IPS-18c (cell line): Measurements from ENCODE around the gene ADNP.

Experiments
- H3K4me3 ChIP-seq: 2 replicates; pipeline ENCODE4 v1.7.0; 2013; ENCODE audit warnings: low read depth, mild to moderate bottlenecking, low read length, moderate library complexity; ENCODE audit not compliant: insufficient read depth
- H3K9me3 ChIP-seq: one replicate; pipeline ENCODE4 v1.6.1; 2013; ENCODE audit warnings: mild to moderate bottlenecking, low read length, moderate library complexity; ENCODE audit not compliant: control insufficient read depth, insufficient read depth

ADNP gene

DNA sequence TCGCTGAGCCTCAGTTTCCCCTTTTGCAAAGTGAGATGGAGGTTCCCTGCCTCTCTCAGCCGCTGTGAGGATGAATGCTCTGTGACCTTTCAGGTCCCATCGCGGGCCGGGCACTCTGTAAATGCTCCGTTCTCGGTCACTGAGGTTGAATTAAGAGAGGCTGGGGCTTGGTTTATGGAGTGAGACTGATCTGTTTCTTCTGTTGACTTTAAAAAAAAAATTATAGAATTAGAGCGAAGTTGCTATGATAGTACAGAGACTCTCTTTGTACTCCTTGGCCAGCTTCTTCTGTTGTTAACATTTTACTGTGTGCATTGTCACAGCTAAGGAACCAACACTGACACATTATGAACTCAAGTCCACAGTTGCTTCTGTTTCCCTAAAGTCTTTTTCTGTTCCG, 64.4 kb downstream of the ADNP start:
- H3K4me3 ChIP-seq, result no peak overlapping the region
- no peaks in the 10 kb centered on the region for H3K9me3 ChIP-seq

DNA sequence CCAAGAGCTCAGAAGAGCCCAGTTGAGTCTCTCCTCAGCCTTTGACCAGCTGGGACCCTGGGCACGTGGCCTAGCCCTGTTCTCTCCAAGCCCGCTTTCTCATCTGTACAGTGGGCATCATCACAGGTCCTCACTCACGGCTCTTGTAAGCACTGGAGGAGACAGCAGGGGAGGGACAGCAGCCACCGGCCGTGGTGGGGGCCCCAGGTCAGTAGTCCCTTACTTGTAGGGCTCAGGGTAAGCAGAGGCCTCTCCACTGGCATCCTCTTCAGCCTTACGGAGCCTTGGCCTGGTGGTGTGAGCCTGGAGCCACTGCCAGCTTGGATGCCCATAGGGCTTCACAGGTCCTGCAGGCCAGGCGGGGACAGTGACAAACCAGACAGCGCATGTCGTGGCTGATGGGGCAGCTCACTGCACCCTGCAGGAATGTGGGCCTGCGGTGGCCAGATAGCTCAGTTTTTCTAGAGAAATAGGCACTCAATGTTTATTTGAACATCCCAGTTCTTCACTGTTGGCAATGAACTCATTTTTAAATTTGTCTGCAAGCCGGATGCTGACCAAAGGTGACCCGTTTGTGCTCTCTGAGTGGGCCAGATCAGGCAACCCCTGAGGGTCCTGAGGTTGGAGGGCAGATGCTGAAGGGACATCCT, 65.1 kb downstream of the ADNP start:
- H3K9me3 ChIP-seq, result no peaks in the 10 kb centered on the region
- no peak overlapping the region for H3K4me3 ChIP-seq

DNA sequence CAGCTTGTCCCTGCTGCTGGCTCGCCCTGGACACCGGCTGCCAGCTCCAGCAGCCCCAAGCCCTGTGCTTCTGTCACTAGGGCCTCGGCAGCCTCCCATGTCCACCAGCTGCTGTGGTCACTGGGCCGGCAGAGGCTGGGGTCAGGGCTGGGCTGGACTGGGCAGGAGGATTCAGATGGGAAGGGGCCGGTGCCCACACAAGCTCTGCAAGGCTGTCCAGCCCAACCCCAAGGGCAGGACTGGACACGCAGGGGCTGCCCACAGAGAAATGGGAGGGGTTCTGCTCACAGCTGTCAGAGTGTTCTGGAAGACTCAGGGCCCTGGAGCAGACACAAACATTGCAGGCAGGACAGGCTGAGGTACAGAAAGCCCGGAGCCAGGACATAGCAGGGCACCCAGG, 65.6 kb downstream of the ADNP start:
- Histone ChIP-seq H3K9me3 (no peaks in the 10 kb centered on the region), H3K4me3 (no peak overlapping the region)

DNA sequence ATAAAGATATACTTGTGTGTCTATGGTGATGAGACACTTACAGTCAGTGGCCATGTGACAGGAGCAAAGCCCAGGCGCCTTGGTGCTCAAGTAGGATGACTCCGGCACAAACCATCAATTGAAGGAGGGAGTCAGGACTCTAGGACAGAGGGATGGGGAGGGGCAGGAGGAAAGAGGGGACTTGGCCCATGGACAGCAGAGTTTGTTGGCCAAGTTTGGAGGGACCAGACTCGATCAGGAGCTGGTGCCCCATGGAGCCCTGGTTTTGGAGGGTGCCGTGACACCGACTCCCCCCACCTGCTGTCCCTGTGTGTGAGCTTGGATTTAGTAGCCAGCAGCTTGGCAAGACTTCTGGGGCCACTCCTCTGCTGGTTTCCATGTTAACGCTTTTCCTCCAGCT, 66.1 kb downstream of the ADNP start:
- no peaks in the 10 kb centered on the region for H3K9me3 ChIP-seq
- H3K4me3 ChIP-seq, result no peak overlapping the region

DNA sequence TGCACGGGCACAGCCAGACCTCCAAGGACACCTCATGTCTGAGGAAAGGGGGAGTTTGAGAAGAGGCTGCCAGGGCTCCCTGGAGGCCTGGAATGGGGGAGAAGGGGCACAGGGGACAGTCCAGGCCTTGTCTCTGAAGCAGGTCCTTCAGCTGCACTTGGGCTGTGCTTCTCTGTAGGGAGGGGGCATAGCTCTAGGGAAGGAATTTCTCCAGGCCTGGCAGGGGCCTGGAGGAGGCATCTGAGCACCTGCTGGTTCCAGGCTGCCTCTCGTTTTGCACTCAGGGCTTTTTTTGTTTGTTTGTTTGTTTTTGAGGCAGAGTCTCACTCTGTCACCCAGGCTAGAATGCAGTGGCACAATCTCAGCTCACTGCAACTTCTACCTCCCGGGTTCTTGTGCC, 68.7 kb downstream of the ADNP start:
- Histone ChIP-seq H3K4me3 (no peak overlapping the region; the same call in 1 of the 2 replicates), H3K9me3 (no peaks in the 10 kb centered on the region)

DNA sequence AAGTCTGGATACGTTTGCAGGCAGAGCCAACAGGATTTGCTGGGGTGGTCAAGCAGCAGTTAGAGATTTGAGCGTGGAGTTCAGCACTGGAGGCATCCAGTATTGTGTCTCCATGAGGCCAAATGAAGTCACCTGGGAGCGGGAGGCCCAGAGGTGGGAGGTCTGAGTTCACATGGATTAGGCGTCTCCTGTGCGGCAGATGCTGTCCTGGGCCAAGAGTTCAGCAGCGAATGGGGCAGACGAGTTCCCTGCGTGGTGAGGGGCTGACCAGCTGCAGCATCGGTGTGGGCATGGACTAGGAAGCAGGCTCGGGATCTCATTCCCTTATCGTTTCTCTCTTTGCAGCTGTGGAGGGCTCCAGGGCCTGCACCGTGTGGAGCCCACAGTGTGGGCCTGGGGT, 70.2 kb downstream of the ADNP start:
- Histone ChIP-seq H3K9me3 (no peaks in the 10 kb centered on the region), H3K4me3 (no peak overlapping the region)

DNA sequence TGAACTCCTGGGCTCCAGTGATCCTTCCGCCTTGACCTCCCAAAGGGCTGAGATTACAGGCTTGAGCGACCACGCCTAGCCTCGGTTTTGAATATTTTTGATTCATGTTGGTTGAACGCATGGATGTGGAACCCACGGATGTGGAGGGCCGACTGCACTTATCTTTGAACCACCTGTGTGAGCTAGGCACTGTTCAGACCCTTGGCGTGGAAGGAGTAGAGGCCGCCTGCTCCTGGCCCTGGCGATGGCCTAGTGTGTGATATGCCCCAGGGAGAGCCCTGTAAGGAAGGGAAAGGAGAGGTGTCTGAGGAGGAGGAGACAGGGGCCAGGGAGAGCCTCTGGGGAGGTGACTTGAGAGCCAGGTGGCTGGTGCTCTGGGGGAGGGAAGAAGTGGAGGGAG, 72.1 kb downstream of the ADNP start:
- H3K4me3 ChIP-seq, result no peak overlapping the region
- H3K9me3 ChIP-seq, result no peaks in the 10 kb centered on the region

DNA sequence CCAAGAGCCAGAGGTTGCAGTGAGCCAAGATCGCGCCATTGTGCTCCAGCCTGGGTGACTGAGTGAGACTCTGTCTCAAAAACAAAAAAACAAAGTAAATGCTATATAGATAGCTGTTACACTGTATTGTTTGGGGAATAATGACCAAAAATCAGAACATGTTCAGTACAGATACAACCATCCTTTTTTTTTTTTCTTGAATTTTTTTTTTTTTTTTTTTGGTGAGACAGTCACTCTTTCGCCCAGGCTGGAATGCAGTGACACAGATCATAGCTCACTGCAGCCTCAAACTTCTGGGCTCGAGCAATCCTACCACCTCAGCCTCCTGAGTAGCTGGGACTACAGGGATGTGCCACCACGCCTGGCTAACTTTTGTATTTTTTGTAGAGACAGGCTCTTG, 72.7 kb downstream of the ADNP start:
- Histone ChIP-seq H3K4me3 (no peak overlapping the region), H3K9me3 (no peaks in the 10 kb centered on the region)

DNA sequence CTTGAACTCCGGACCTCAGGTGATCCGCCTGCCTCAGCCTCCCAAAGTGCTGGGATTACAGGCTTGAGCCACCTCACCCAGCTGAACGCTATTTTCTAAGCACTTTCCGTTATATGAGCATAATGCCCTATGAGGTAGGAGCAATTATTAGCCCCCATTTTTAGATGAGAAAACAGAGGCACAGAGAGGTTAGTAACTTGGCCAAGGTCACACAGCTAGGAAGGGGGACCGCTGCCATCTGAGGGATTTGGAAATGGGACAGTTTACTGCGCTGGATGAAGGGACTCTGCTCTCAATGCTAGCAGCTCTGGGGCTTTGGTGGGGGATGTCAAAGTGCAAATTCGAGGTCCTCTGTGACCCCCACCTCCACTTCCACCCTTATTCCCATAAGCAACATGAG, 73.9 kb downstream of the ADNP start:
- Histone ChIP-seq H3K4me3 (no peak overlapping the region), H3K9me3 (no peaks in the 10 kb centered on the region)

DNA sequence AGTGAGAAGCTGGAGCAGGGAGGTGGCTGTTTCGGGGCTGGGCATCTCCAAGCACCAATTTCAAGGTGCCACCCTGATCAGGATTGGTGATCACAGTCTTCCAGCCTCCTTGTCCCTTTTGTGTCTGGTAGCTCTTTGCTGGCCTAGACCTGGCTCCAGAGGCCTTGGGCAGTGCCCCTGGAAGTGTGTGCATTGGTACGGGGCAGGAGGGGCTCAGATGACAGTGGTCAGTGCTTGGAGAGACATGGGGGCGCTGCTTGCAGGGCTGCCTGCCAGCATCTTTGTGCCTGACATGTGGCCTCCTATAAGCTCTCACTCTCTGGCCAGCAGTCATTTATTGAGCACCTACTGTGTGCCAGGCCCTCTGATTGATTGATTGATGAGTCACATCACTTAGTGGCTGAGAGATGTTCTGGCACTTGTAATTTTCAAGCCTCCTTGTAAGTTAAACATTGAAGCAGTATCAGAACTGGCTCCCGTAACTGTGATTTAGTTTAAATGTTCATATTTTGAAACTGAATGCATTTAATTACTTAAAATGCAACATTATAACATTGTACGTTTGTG, 74.7 kb downstream of the ADNP start:
- H3K4me3 ChIP-seq, result no peak overlapping the region
- H3K9me3 ChIP-seq, result no peaks in the 10 kb centered on the region

DNA sequence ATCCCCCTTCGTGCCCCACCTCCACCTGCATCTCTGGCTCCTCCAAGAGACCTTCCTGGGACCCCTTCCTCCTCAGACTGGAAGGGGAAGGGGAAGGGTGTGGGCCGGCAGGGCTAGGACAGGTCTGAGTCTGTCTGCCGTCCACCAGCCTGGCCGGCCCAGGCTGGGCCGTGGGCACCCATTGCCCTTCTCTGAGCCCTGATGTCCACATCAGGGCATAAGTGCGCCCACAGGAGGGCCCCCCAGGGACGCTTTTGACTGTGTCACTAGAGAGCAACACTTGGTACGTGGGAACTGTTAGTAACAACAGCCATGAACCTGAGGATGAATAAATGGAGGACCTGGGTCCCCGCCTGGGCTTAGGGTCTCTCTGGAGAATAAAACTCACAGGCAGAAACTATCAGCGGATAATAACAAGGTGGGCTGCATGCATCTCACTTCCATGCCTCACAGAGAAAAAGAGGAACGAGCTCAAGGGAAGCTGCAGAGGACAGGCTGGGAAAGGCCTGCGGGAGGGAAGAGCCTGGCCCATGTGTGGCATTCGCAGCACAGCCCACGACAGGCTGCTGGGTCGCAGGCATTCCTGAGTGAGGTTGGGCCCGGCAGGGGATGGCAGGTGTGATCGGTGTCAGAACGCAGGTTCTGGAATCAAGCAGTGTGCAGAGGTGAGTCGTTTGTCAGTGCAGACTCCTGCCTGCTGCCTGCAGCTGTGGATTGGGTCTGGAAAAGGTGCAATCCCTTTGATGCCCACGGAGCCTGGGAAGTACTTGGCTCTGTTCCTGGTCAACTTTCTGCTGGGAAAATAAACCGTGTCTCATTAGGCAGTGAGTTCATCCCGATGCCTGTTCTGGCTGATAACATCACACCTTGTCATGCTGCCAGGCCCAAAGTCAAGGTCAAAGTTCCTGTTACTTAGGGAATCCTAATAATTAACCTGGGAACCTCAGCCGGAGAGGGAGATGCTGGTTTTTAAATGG, 75.5 kb downstream of the ADNP start:
- Histone ChIP-seq H3K4me3 (no peak overlapping the region), H3K9me3 (no peaks in the 10 kb centered on the region)

DNA sequence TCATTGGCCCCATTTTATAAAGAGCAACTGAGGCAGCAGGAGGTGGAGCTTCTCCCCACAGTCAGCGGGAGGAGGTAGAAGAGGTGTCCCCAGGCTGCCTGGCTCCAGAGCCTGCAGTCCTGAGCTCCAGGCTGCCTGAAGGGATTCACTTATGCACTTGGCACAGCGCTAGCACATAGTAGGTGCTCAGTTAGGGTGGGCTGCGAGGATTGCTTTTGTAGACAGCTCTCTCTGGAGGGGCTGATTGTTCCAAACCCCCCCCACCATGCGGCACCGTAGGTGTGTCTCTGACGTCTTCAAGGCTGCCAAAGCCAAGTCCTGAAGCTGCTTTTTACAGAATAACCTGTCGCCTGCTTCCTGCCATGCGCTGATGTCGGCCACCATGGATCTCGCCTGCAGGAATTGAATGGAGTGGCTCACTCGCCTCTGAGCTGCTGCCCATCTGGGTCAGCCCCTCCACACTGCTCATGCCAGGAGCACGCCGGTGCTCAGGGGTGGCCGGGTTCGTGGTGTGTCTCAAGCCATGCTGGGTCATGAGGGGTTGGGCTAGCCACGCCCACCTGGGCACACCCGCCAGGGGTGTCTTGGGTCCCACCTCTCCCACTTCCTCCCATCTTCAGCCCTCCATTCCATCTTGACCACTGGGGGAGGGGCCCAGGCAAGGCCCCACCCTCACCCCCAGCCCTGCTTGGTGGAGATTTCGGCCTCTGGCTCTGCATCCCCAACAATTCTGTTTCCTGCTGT, 76.6 kb downstream of the ADNP start:
- Histone ChIP-seq H3K9me3 (no peaks in the 10 kb centered on the region), H3K4me3 (no peak overlapping the region)

DNA sequence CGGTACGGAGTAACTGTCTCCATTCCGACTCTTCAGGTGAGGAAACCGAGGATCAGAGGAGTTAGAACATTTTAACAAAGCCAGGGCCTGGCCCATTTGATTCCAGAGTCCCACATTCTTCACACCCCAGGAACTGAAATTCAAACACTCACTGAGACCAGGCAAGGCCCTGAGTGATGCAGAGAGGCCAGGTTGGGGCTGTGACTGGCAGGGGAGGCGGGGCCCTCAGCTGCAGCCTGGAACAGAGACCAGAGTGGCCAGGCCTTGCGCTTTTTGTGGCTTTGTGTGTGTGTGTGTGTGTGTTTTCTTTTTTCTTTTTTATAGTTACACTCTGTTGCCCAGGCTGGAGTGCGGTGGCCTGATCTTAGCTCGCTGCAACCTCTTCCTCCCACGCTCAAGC, 79.2 kb downstream of the ADNP start:
- Histone ChIP-seq H3K4me3 (no peak overlapping the region), H3K9me3 (no peaks in the 10 kb centered on the region)

DNA sequence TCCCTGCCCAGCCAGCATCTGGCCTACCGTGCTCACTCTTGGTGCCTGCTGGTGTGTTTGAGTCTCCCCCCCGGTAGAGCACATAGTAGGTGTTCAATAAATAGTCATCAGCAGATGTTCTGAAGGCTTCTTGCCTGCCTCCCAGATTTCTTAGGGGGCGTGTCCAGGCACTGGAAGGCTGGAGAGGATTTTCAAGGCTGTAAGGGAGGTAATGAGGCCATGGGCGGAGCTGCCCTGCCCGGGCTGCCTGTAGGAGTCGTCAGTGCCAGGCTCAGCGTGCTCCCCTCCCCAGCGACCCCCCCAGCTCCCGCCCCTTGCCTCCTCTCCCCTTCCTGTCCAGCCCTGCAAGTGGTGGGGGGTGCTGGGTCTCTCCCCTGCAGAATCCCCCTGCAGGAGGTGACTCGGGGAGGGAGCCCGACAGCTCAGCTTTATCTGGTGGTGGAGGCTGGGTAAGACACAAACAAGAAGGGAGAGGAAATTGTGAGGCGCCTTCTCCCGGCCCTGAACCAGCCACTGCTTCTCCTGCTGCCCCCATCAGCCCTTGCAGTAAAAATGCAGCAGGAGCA, 80.4 kb downstream of the ADNP start:
- H3K9me3 ChIP-seq, result no peaks in the 10 kb centered on the region
- no peak overlapping the region for H3K4me3 ChIP-seq

DNA sequence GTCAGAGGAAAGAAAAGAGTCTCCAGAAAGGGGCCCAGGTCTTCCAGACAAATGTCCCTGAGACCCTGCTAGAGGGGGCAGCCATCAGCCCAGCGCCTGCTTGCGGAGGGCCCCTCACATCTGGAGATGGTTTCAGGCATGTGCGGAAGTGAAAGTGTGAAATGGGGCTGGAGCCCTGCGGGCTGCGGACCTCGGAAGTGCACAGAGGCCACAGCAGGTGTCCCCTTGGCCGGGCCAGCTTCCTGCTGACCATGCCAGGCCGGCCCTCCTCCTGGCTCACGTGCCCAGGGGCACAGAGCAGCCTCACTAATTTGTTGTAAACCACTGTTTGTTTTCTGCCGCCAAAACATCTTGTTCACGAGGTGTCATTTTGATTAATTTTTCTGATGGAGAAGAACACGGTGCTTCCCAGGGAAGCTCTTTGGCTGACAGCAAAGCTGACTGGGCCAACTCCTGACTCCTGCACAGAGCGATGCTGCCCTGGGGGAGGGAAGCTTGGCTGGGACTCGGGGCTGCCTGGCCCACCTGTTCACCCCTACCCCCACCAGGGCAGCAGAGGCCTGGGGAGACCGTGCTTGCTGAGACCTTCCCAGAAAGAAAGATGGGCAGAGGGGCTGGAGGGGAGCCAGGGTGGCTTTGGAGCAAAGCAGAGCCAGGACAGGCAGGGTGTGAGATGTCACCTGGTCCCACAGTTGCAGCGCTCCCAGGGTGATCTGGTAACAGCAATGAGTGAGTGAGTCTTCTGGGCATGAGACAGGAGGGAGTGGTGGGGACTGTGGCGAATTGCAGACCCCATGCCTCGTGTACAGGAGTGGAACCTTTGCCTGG, 82.2 kb downstream of the ADNP start:
- no peaks in the 10 kb centered on the region for H3K9me3 ChIP-seq
- no peak overlapping the region for H3K4me3 ChIP-seq

DNA sequence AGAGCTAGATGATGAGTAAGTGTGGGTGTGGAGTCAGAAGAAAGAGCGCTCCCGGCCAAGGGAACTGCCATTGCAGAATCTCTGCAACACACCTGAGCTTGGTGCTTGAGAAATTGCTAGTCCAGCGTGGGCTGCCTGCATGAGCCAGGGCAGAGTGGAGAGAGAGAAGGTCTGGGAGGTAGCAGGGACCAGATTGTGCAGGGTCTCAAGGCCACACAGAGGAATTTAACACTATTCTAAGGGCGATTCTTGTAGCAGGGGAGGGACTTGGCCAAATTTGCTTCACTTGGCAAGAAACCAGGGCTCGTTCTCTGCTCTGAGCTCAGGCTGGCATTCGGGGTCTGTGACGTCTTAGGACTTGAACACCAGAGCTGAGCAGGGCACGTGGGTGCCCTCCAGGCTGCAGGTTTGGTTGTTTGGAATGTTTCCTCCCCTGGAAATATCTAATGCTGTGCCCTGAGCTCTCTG, 82.9 kb downstream of the ADNP start:
- H3K9me3 ChIP-seq, result no peaks in the 10 kb centered on the region
- H3K4me3 ChIP-seq, result no peak overlapping the region
